GM12878 (cell line): ENCODE data around the gene VARS1. TPM values are rescaled to one million over a fixed set of nuclear protein-coding genes. Genes with fewer than 3 reads are reported as not detected.

Experiments
- BCL11A ChIP-seq: IDR thresholded peaks from 2 replicates; pipeline ENCODE4 v1.6.1; 2011; ENCODE audit warnings: low read depth, low read length
- BRCA1 ChIP-seq: IDR thresholded peaks from 2 replicates; pipeline ENCODE4 v1.6.1; 2011; ENCODE audit warnings: low read depth, low read length, improper control_type of control experiment
- CHD1 ChIP-seq: IDR thresholded peaks from 2 replicates; pipeline ENCODE4 v1.6.1; 2012; ENCODE audit warnings: low read depth, low read length, improper control_type of control experiment
- CUX1 ChIP-seq: IDR thresholded peaks from 2 replicates; pipeline ENCODE4 v1.6.1; 2012; ENCODE audit warnings: improper control_type of control experiment, low read depth, low read length; ENCODE audit not compliant: insufficient replicate concordance
- E2F4 ChIP-seq: IDR thresholded peaks from 2 replicates; pipeline ENCODE4 v1.6.1; 2012; ENCODE audit warnings: low read depth, low read length, improper control_type of control experiment
- HCFC1 ChIP-seq: fragments of 150-350 bp; IDR thresholded peaks from 2 replicates; pipeline ENCODE4 v1.6.1; 2014; ENCODE audit warnings: low read length
- HDAC2 ChIP-seq: fragments of 200-600 bp; sonication (generic); IDR thresholded peaks from 2 replicates; pipeline ENCODE4 v1.6.1; 2017
- HDAC6 ChIP-seq: fragments of 200-600 bp; sonication (generic); IDR thresholded peaks from one replicate; pipeline ENCODE4 v1.8.0; 2017; ENCODE audit warnings: antibody characterized with exemption; ENCODE audit not compliant: unreplicated experiment
- MTA2 ChIP-seq: fragments of 450-650 bp; IDR thresholded peaks from 2 replicates; pipeline ENCODE4 v1.6.1; 2016; ENCODE audit warnings: low read depth, mild to moderate bottlenecking, moderate library complexity
- MYC ChIP-seq: IDR thresholded peaks from 2 replicates; pipeline ENCODE4 v1.6.1; 2011; ENCODE audit warnings: mild to moderate bottlenecking, low read length, moderate library complexity, inconsistent platforms; ENCODE audit not compliant: insufficient read depth, insufficient replicate concordance, insufficient read length, severe bottlenecking
- SMAD1 ChIP-seq: fragments of 450-650 bp; IDR thresholded peaks from 2 replicates; pipeline ENCODE4 v1.6.1; 2018; ENCODE audit warnings: mild to moderate bottlenecking, low read depth; ENCODE audit not compliant: partially characterized antibody
- SMARCA5 ChIP-seq: fragments of 450-650 bp; IDR thresholded peaks from 2 replicates; pipeline ENCODE4 v1.6.1; 2017; ENCODE audit warnings: mild to moderate bottlenecking
- TARDBP ChIP-seq: IDR thresholded peaks from 2 replicates; pipeline ENCODE4 v1.6.1; 2016; ENCODE audit warnings: borderline replicate concordance
- TCF12 ChIP-seq: IDR thresholded peaks from 2 replicates; pipeline ENCODE4 v1.6.1; 2011; ENCODE audit warnings: low read depth, mild to moderate bottlenecking, low read length
- TCF7 ChIP-seq: IDR thresholded peaks from 2 replicates; pipeline ENCODE4 v1.6.1; 2014; ENCODE audit warnings: antibody characterized with exemption, borderline replicate concordance
- ZBED1 ChIP-seq: IDR thresholded peaks from 2 replicates; pipeline ENCODE4 v1.6.1; 2016; ENCODE audit warnings: borderline replicate concordance
- ZBTB33 ChIP-seq: fragments of 450-650 bp; IDR thresholded peaks from 2 replicates; pipeline ENCODE4 v1.6.1; 2017; ENCODE audit warnings: mild to moderate bottlenecking
- ZBTB40 ChIP-seq: fragments of 450-650 bp; IDR thresholded peaks from 2 replicates; pipeline ENCODE4 v1.6.1; 2016; ENCODE audit warnings: mild to moderate bottlenecking, moderate library complexity, borderline replicate concordance
- ZNF217 ChIP-seq: fragments of 450-650 bp; IDR thresholded peaks from 2 replicates; pipeline ENCODE4 v1.6.1; 2017; ENCODE audit warnings: antibody characterized with exemption, mild to moderate bottlenecking
- polyA plus RNA-seq, 11 experiments: library from polyadenylated mRNA; depleted of rRNA in 4 of 11; unstranded in 6 of 11; stranded (reverse) in 5 of 11; fragments of >200 nt; fragmentation: Nextera tagmentation in 4 of 11; fragmentation: Illumina TruSeq in 1 of 11; extraction: Ambion mirVana in 4 of 11; extraction: Trizol in 1 of 11; gene quantifications; 1 replicate in 1 of 11; 2 replicates in 10 of 11; pipeline versions ENCODE4 v1.2.1 to v1.2.3, GENCODE V29; 2011 to 2016; ENCODE audit warnings: inconsistent platforms in 2 of 11, missing spikeins in 2 of 11, low read depth in 1 of 11
- total RNA-seq, 4 experiments: library from RNA; depleted of rRNA in 3 of 4; stranded (reverse); fragments of >200 nt in 3 of 4; fragmentation: Illumina TruSeq in 1 of 4; extraction: Trizol in 1 of 4; gene quantifications; 2 replicates each; pipeline versions ENCODE4 v1.2.1 to v1.2.3, GENCODE V29; 2013 to 2021

Gene VARS1
- total and polyA plus RNA-seq, 10 of the 15 experiments (the other 5 are each of a cell fraction or from before 2014, with no cell fraction given), result 1.2 to 243 (median 80.7) TPM

GRCh38 chr6:31795616-31796298 is at the start of gene VARS1 (continued):
- no peak for TF ChIP-seq BRCA1
- no peak for TF ChIP-seq SMAD1
- TF ChIP-seq ZBED1, result no peak
- TF ChIP-seq HCFC1, result peak; percentile 59; the same call in 1 of the 2 replicates
- no peak for TF ChIP-seq ZBTB40
- TF ChIP-seq HDAC2, result no peak
- TF ChIP-seq TCF7, result no peak
- 0 out of 2 replicates have a peak, but pooled peaks have one; percentile 43 for TF ChIP-seq TCF12
- TF ChIP-seq CHD1, result no peak
- TF ChIP-seq HDAC6, result peak; percentile 60
- TF ChIP-seq BCL11A, result 0 out of 2 replicates have a peak, but pooled peaks have one; percentile 7
- no peak for TF ChIP-seq MTA2
- peak; percentile 38; the same call in 1 of the 2 replicates for TF ChIP-seq TARDBP
- TF ChIP-seq ZNF217, result peak; percentile 84
- no peak for TF ChIP-seq E2F4
- TF ChIP-seq ZBTB33, result peak; percentile 75; the same call in 1 of the 2 replicates
- TF ChIP-seq SMARCA5, result peak; percentile 96
- TF ChIP-seq CUX1, result no peak
- TF ChIP-seq MYC, result peak; percentile 96
